ENCODE measurements around the gene MARCHF3.

Gene MARCHF3

GRCh38 chr5:127070243-127070642 lies 39.9 kb upstream of the MARCHF3 start:
- no peak overlapping the region for H3K4me3 ChIP-seq (ENCODE audit: low read length)
- DNase-seq (ENCODE audit: low read depth): no peak
- TF ChIP-seq CTCF (conservative IDR thresholded peaks at IDR 0.05; ENCODE audit: low read depth, low read length): no peak

- no peak for TF ChIP-seq CTCF (conservative IDR thresholded peaks at IDR 0.05; ENCODE audit: low read depth, low read length)
- DNase-seq (ENCODE audit: low read depth): no peak
- H3K4me3 ChIP-seq (ENCODE audit: low read length): no peak overlapping the region
Measured at GRCh38 chr5:127068493-127069214, 38.3 kb upstream of the MARCHF3 start.

- H3K4me3 ChIP-seq (ENCODE audit: low read length): no peak overlapping the region
- no peak for TF ChIP-seq CTCF (conservative IDR thresholded peaks at IDR 0.05; ENCODE audit: low read depth, low read length)
- no peak for DNase-seq (ENCODE audit: low read depth)
Measured at GRCh38 chr5:127066721-127067120, 36.4 kb upstream of the MARCHF3 start.

GRCh38 chr5:127064253-127064840 lies 34.0 kb upstream of the MARCHF3 start:
- DNase-seq (ENCODE audit: low read depth): no peak
- TF ChIP-seq CTCF (conservative IDR thresholded peaks at IDR 0.05; ENCODE audit: low read depth, low read length): no peak
- H3K4me3 ChIP-seq (ENCODE audit: low read length): no peak overlapping the region

- DNase-seq (ENCODE audit: low read depth): no peak
- TF ChIP-seq CTCF (conservative IDR thresholded peaks at IDR 0.05; ENCODE audit: low read depth, low read length): no peak
- H3K4me3 ChIP-seq (ENCODE audit: low read length): no peak overlapping the region
Measured at GRCh38 chr5:127063257-127063913, 33.0 kb upstream of the MARCHF3 start.

GRCh38 chr5:127061956-127062355 lies 31.6 kb upstream of the MARCHF3 start:
- TF ChIP-seq CTCF (conservative IDR thresholded peaks at IDR 0.05; ENCODE audit: low read depth, low read length): no peak
- no peak overlapping the region for H3K4me3 ChIP-seq (ENCODE audit: low read length)
- DNase-seq (ENCODE audit: low read depth): no peak
